ENCODE results near the gene KIFC3.
"Not testable (repeated sequence)": the region's sequence is repeated elsewhere in the genome, so short reads cannot be mapped to it uniquely, and the experiment has no call there.

Gene KIFC3

GRCh38 chr16:57784334-57784733, 18.0 kb downstream of the KIFC3 start:
- TF ChIP-seq CTCF (conservative IDR thresholded peaks at IDR 0.05; ENCODE audit: low read depth): no peak
- ChIA-PET CTCF (interaction anchor here (0.6 kb wide), 1 partner anchor 10 kb away, joined by 3 read pairs; no protein-coding TSS in a partner anchor), POLR2A (ENCODE audit: low non-redundant PET) (no interaction called here)
- DNase-seq (ENCODE audit: low spot score): no peak
- H3K27ac ChIP-seq: peak overlapping the region; percentile 28

GRCh38 chr16:57783883-57784282, 18.4 kb downstream of the KIFC3 start:
- no peak for DNase-seq (ENCODE audit: low spot score)
- ChIA-PET POLR2A (ENCODE audit: low non-redundant PET) (no interaction called here), CTCF (no interaction called here)
- no peak for TF ChIP-seq CTCF (conservative IDR thresholded peaks at IDR 0.05; ENCODE audit: low read depth)
- H3K27ac ChIP-seq: peak overlapping the region; percentile 28

- no peak for DNase-seq (ENCODE audit: low spot score)
- CTCF ChIA-PET: no interaction called here
Observed at GRCh38 chr16:57783116-57783515, 19.2 kb downstream of the KIFC3 start.

GRCh38 chr16:57782607-57783055, 19.7 kb downstream of the KIFC3 start:
- DNase-seq (ENCODE audit: low spot score): not testable (repeated sequence)
- H3K27ac ChIP-seq: peak overlapping the region; percentile 53
- POLR2A ChIA-PET (ENCODE audit: low non-redundant PET): interaction anchor here (0.5 kb wide), 1 partner anchor 17 kb away, joined by 3 read pairs; no protein-coding TSS in a partner anchor
- CTCF ChIA-PET: interaction anchor here (0.7 kb wide), 1 partner anchor 71 kb away, joined by 3 read pairs; no protein-coding TSS in a partner anchor

More at GRCh38 chr16:57783116-57783515, 19.2 kb downstream of the KIFC3 start:
- no peak for TF ChIP-seq CTCF (conservative IDR thresholded peaks at IDR 0.05; ENCODE audit: low read depth)
- H3K27ac ChIP-seq: peak overlapping the region; percentile 28
- POLR2A ChIA-PET (ENCODE audit: low non-redundant PET): interaction anchor here (0.5 kb wide), 1 partner anchor 16 kb away, joined by 3 read pairs; no protein-coding TSS in a partner anchor

- TF ChIP-seq CTCF (conservative IDR thresholded peaks at IDR 0.05; ENCODE audit: low read depth): no peak
- CTCF ChIA-PET: interaction anchor here (0.7 kb wide), 1 partner anchor 70 kb away, joined by 3 read pairs; no protein-coding TSS in a partner anchor
- no peak for DNase-seq (ENCODE audit: low spot score)
- peak overlapping the region; percentile 53 for H3K27ac ChIP-seq
- POLR2A ChIA-PET (ENCODE audit: low non-redundant PET): no interaction called here
Observed at GRCh38 chr16:57781741-57782606, 20.3 kb downstream of the KIFC3 start.

GRCh38 chr16:57781349-57781740, 20.9 kb downstream of the KIFC3 start:
- H3K27ac ChIP-seq: peak overlapping the region; percentile 53
- no peak for TF ChIP-seq CTCF (conservative IDR thresholded peaks at IDR 0.05; ENCODE audit: low read depth)
- CTCF ChIA-PET: no interaction called here
- POLR2A ChIA-PET (ENCODE audit: low non-redundant PET): no interaction called here
- no peak for DNase-seq (ENCODE audit: low spot score)

- peak overlapping the region; percentile 54 for H3K27ac ChIP-seq
- POLR2A ChIA-PET (ENCODE audit: low non-redundant PET); DNase-seq (ENCODE audit: low spot score); CTCF ChIA-PET: not testable (repeated sequence)
Observed at GRCh38 chr16:57779836-57780235, 22.5 kb downstream of the KIFC3 start.
